IMR-90 (cell line): ENCODE data around the gene ORAI3. TPM values are rescaled to one million over a fixed set of nuclear protein-coding genes. Genes with fewer than 3 reads are reported as not detected.

ENCODE experiments used
- ATAC-seq: fragments of 200-7000 bp; cut with Tn5 transposase; 2 replicates; pipeline ENCODE4 v1.9.1; 2020; ENCODE audit warnings: low read depth, mild to moderate bottlenecking, moderate library complexity
- BruUV-seq: library from RNA; stranded (reverse); fragments of 400-500 nt; replicated peaks from 2 replicates; lab custom pipeline; 2021; lab: Mats Ljungman, UMichigan
- CTCF ChIA-PET: fragments of 300-600 bp; formaldehyde crosslinking; extraction: SDS; loops from one replicate; lab custom pipeline; 2021; ENCODE audit warnings: antibody characterized with exemption; lab: Yijun Ruan, JAX
- POLR2A ChIA-PET: fragments of 300-600 bp; sonication (Branson Sonifier 250); formaldehyde crosslinking; loops from one replicate; lab custom pipeline; 2022; ENCODE audit warnings: antibody characterized with exemption; ENCODE audit not compliant: unreplicated experiment; lab: Charles Lee
- DNase-seq: peaks from one replicate; pipeline ENCODE4 v3.0.0; 2013
- H2AFZ ChIP-seq: replicated peaks from 2 replicates; pipeline ENCODE3; 2013; ENCODE audit warnings: low read length, mild to moderate bottlenecking; ENCODE audit not compliant: poor library complexity
- H2AK5ac ChIP-seq: 2 replicates; pipeline ENCODE4 v1.6.1; 2013; ENCODE audit warnings: low read depth, low read length, inconsistent platforms
- H2AK9ac ChIP-seq: replicated peaks from 2 replicates; pipeline ENCODE3; 2013; ENCODE audit warnings: mild to moderate bottlenecking, low read depth, low read length, moderate library complexity; ENCODE audit not compliant: poor library complexity
- H2BK120ac ChIP-seq: 2 replicates; pipeline ENCODE4 v1.6.1; 2013; ENCODE audit warnings: low read depth, low read length, inconsistent platforms
- H2BK15ac ChIP-seq: 3 replicates; pipeline ENCODE4 v1.6.1; 2013; ENCODE audit warnings: low read depth, low read length, inconsistent platforms
- H2BK20ac ChIP-seq: 2 replicates; pipeline ENCODE4 v1.6.1; 2013; ENCODE audit warnings: low read depth, mild to moderate bottlenecking, inconsistent platforms, low read length, moderate library complexity
- H2BK5ac ChIP-seq: 2 replicates; pipeline ENCODE4 v1.6.1; 2013; ENCODE audit warnings: mild to moderate bottlenecking, low read depth, low read length, inconsistent platforms; ENCODE audit not compliant: poor library complexity, severe bottlenecking
- H3K14ac ChIP-seq: replicated peaks from 2 replicates; pipeline ENCODE4 v1.6.1; 2013; ENCODE audit warnings: low read depth, low read length, inconsistent platforms
- H3K18ac ChIP-seq: 2 replicates; pipeline ENCODE4 v1.6.1; 2013; ENCODE audit warnings: low read depth, low read length, control low read depth
- H3K23ac ChIP-seq: 2 replicates; pipeline ENCODE4 v1.6.1; 2013; ENCODE audit warnings: low read depth, low read length, inconsistent platforms
- H3K27ac ChIP-seq: 2 replicates; pipeline ENCODE4 v1.5.1; 2013; ENCODE audit warnings: mild to moderate bottlenecking, control low read depth, low read length; ENCODE audit not compliant: insufficient read depth
- H3K27me3 ChIP-seq: 2 replicates; pipeline ENCODE4 v1.6.1; 2013; ENCODE audit warnings: low read length; ENCODE audit not compliant: control insufficient read depth, insufficient read depth
- H3K36me3 ChIP-seq: 2 replicates; pipeline ENCODE4 v1.6.1; 2013; ENCODE audit warnings: low read length, mixed read lengths; ENCODE audit not compliant: control insufficient read depth, insufficient read depth
- H3K4ac ChIP-seq: 2 replicates; pipeline ENCODE4 v1.6.1; 2013; ENCODE audit warnings: low read depth, low read length, inconsistent platforms
- H3K4me1 ChIP-seq: 2 replicates; pipeline ENCODE4 v1.6.1; 2013; ENCODE audit warnings: low read length, mixed read lengths; ENCODE audit not compliant: control insufficient read depth, insufficient read depth
- H3K4me2 ChIP-seq: 2 replicates; pipeline ENCODE4 v1.6.1; 2013; ENCODE audit warnings: low read depth, mild to moderate bottlenecking, control low read depth, low read length, moderate library complexity
- H3K4me3 ChIP-seq: 2 replicates; pipeline ENCODE4 v1.5.1; 2013; ENCODE audit warnings: low read depth, mild to moderate bottlenecking, control low read depth, low read length, moderate library complexity; ENCODE audit not compliant: insufficient read depth
- H3K56ac ChIP-seq: 2 replicates; pipeline ENCODE4 v1.6.1; 2013; ENCODE audit warnings: low read length, inconsistent platforms; ENCODE audit not compliant: insufficient read depth; ENCODE audit errors: extremely low read depth
- H3K79me1 ChIP-seq, 2 experiments: 2 replicates each; pipeline ENCODE4 v1.6.1; 2013; ENCODE audit warnings: low read length in 2 of 2, inconsistent platforms in 1 of 2, low read depth in 1 of 2
- H3K9ac ChIP-seq: 2 replicates; pipeline ENCODE4 v1.6.1; 2013; ENCODE audit warnings: low read depth, low read length, control low read depth
- H3K9me1 ChIP-seq: 2 replicates; pipeline ENCODE4 v1.6.1; 2013; ENCODE audit warnings: low read length, inconsistent platforms; ENCODE audit not compliant: insufficient read depth
- H3K9me3 ChIP-seq: 2 replicates; pipeline ENCODE4 v1.6.1; 2013; ENCODE audit warnings: low read length; ENCODE audit not compliant: control insufficient read depth, insufficient read depth
- H4K20me1 ChIP-seq: 2 replicates; pipeline ENCODE4 v1.6.1; 2013; ENCODE audit warnings: low read length, inconsistent platforms; ENCODE audit not compliant: insufficient read depth
- H4K5ac ChIP-seq: 2 replicates; pipeline ENCODE4 v1.6.1; 2013; ENCODE audit warnings: mild to moderate bottlenecking, low read depth, low read length, control low read depth
- H4K8ac ChIP-seq, 2 experiments: 2 replicates each; pipeline ENCODE4 v1.6.1; 2013; ENCODE audit warnings: low read depth in 2 of 2, low read length in 2 of 2, control low read depth in 1 of 2, inconsistent platforms in 1 of 2
- H4K91ac ChIP-seq: 2 replicates; pipeline ENCODE4 v1.6.1; 2013; ENCODE audit warnings: low read depth, low read length, inconsistent platforms; ENCODE audit not compliant: insufficient read depth
- CTCF ChIP-seq: conservative IDR thresholded peaks from 2 replicates; pipeline ENCODE4 v1.5.1; 2012; ENCODE audit warnings: mild to moderate bottlenecking, low read depth, low read length, improper control_type of control experiment
- MAFK ChIP-seq: IDR thresholded peaks from 2 replicates; pipeline ENCODE4 v1.6.1; 2012; ENCODE audit warnings: low read depth, low read length, improper control_type of control experiment
- MXI1 ChIP-seq: IDR thresholded peaks from 2 replicates; pipeline ENCODE4 v1.6.1; 2012; ENCODE audit warnings: low read depth, mild to moderate bottlenecking, low read length, moderate library complexity, borderline replicate concordance
- RAD21 ChIP-seq: IDR thresholded peaks from 2 replicates; pipeline ENCODE4 v1.6.1; 2012; ENCODE audit warnings: low read length, improper control_type of control experiment
- RCOR1 ChIP-seq: IDR thresholded peaks from 2 replicates; pipeline ENCODE4 v1.6.1; 2012; ENCODE audit warnings: mild to moderate bottlenecking, low read length, improper control_type of control experiment; ENCODE audit not compliant: insufficient replicate concordance
- WGBS, 2 experiments: methylation state at CpG; one replicate each; pipeline versions ENCODE4 v1.1.5 to v1.1.7; 2013; ENCODE audit warnings: missing lambda C conversion rate in 2 of 2; ENCODE audit not compliant: insufficient read length in 1 of 2; ENCODE audit errors: extremely low coverage in 2 of 2; 5-methylcytosine and 5-hydroxymethylcytosine counted together
- dilution Hi-C: fragments of 300-500 bp; cut with HindIII; formaldehyde crosslinking; loops from one replicate; pipeline ENCODE4 v1.14.3; 2018; ENCODE audit warnings: low sequenced_read_pairs; ENCODE audit not compliant: unreplicated experiment
- in situ Hi-C: fragments of 300-500 bp; cut with MboI; formaldehyde crosslinking; loops from 3 replicates; pipeline ENCODE4 v1.14.3; 2019; ENCODE audit warnings: low sequenced_read_pairs, inconsistent platforms, mixed read lengths
- intact Hi-C: fragments of 100-400 bp; cut with micrococcal nuclease; formaldehyde crosslinking; loops from 2 replicates; pipeline ENCODE4 v1.10.0; 2022
- polyA plus RNA-seq, 3 experiments: library from polyadenylated mRNA; depleted of rRNA; stranded (reverse); fragments of >200 nt; gene quantifications; 2 replicates each; pipeline ENCODE4 v1.2.3, GENCODE V29; 2012; ENCODE audit warnings: low replicate concordance in 1 of 3
- total RNA-seq: library from RNA; depleted of rRNA; stranded (reverse); fragments of >200 nt; gene quantifications from 2 replicates; pipeline ENCODE4 v1.2.3, GENCODE V29; 2012
- TF ChIP-seq, protein P1 (sequence below): fragments of 150-350 bp; IDR thresholded peaks from 2 replicates; pipeline ENCODE4 v1.6.1; 2017; ENCODE audit warnings: mild to moderate bottlenecking, antibody characterized with exemption, low read length, low read depth

ORAI3 gene
- total and polyA plus RNA-seq, 2 of the 4 experiments (the other 2 are of a cell fraction): 6.8 to 16.9 TPM

GRCh38 chr16:30914830-30915229 lies 34.0 kb upstream of the ORAI3 start:
- no peak overlapping the region for H3K4ac ChIP-seq
- WGBS, 2 experiments: 97% methylated on average over 3 of the region's 3 CpGs; no CpG with 5 or more reads in 1 of the 2 experiments
- H4K8ac ChIP-seq: no peak overlapping the region
- intact Hi-C loops: no loop called here
- H3K27me3 ChIP-seq: no peaks in the 10 kb centered on the region
- no peak overlapping the region for H3K56ac ChIP-seq
- DNase-seq (no peak), ATAC-seq (no peak)
- no peak overlapping the region for H3K23ac ChIP-seq
- no peak overlapping the region for H3K18ac ChIP-seq
- H2AK9ac ChIP-seq: no peak overlapping the region
- H4K5ac ChIP-seq: no peak overlapping the region
- H3K4me2 ChIP-seq: no peak overlapping the region
- no peaks in the 10 kb centered on the region; the same call in 1 of the 2 replicates for H4K20me1 ChIP-seq
- POLR2A ChIA-PET: no interaction called here
- no peaks in the 10 kb centered on the region for H3K9me1 ChIP-seq
- no TSS peak for BruUV-seq
- no peak overlapping the region for H2BK5ac ChIP-seq
- H2BK20ac ChIP-seq: no peak overlapping the region
- H3K9ac ChIP-seq: no peak overlapping the region
- CTCF ChIA-PET: interaction anchor here (0.6 kb wide), 1 partner anchor 31 kb away, joined by 3 read pairs; no protein-coding TSS in a partner anchor
- no peak overlapping the region for H3K4me3 ChIP-seq
- H3K27ac ChIP-seq: no peak overlapping the region
- in situ Hi-C loops: no loop called here
- dilution Hi-C loops: no loop called here
- H2AK5ac ChIP-seq: no peak overlapping the region
- no peak overlapping the region for H2BK120ac ChIP-seq
- TF ChIP-seq, protein P1, sequence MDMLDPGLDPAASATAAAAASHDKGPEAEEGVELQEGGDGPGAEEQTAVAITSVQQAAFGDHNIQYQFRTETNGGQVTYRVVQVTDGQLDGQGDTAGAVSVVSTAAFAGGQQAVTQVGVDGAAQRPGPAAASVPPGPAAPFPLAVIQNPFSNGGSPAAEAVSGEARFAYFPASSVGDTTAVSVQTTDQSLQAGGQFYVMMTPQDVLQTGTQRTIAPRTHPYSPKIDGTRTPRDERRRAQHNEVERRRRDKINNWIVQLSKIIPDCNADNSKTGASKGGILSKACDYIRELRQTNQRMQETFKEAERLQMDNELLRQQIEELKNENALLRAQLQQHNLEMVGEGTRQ: no peak
- no peak for TF ChIP-seq RCOR1
- no peak for TF ChIP-seq MXI1
- no peak for TF ChIP-seq RAD21
- no peak for TF ChIP-seq MAFK
- no peak for TF ChIP-seq CTCF
- no peaks in the 10 kb centered on the region for H3K79me1 ChIP-seq
- H3K14ac ChIP-seq: no peak overlapping the region
- no peak overlapping the region for H4K91ac ChIP-seq
- no peak overlapping the region for H2BK15ac ChIP-seq
- H2AFZ ChIP-seq: no peak overlapping the region
- H3K9me3 ChIP-seq: no peaks in the 10 kb centered on the region
- no peaks in the 10 kb centered on the region for H3K36me3 ChIP-seq
- H3K4me1 ChIP-seq: no peaks in the 10 kb centered on the region; the same call in 1 of the 2 replicates
